Liver (tissue), 9 donors: ENCODE results near the gene WFDC11. TPM values are rescaled to one million over a fixed set of nuclear protein-coding genes. Genes with fewer than 3 reads are reported as not detected.

Experiments
- DNase-seq: peaks from one replicate; pipeline ENCODE4 v3.0.0-alpha.2; 2017; ENCODE audit warnings: low spot score
- H3K27ac ChIP-seq, 2 donors: one replicate each; pipeline ENCODE4 v1.7.0; 2013; ENCODE audit warnings: inconsistent platforms in 2 of 2, low read length in 2 of 2, control low read depth in 1 of 2, low read depth in 1 of 2, mild to moderate bottlenecking in 1 of 2
- H3K27me3 ChIP-seq, 4 donors: one replicate each; pipeline versions ENCODE4 v1.6.1 to v1.7.0; 2013; ENCODE audit warnings: low read length in 3 of 4, inconsistent platforms in 1 of 4, mild to moderate bottlenecking in 1 of 4, moderate library complexity in 1 of 4; ENCODE audit not compliant: control insufficient read depth in 4 of 4, insufficient read depth in 4 of 4
- H3K36me3 ChIP-seq, 4 donors: one replicate each; pipeline versions ENCODE4 v1.6.1 to v1.7.0; 2013; ENCODE audit warnings: low read length in 3 of 4, mild to moderate bottlenecking in 3 of 4, low read depth in 1 of 4, moderate library complexity in 1 of 4; ENCODE audit not compliant: control insufficient read depth in 4 of 4, insufficient read depth in 3 of 4
- H3K4me1 ChIP-seq, 4 donors: one replicate each; pipeline versions ENCODE4 v1.6.1 to v1.7.0; 2013; ENCODE audit warnings: low read length in 3 of 4, mild to moderate bottlenecking in 3 of 4, moderate library complexity in 1 of 4; ENCODE audit not compliant: control insufficient read depth in 4 of 4, insufficient read depth in 4 of 4
- H3K4me3 ChIP-seq, 3 donors: one replicate each; pipeline versions ENCODE4 v1.6.1 to v1.7.0; 2013; ENCODE audit warnings: low read length in 3 of 3, control low read depth in 1 of 3, low read depth in 1 of 3, mild to moderate bottlenecking in 1 of 3
- H3K9ac ChIP-seq, 2 donors: one replicate each; pipeline ENCODE4 v1.7.0; 2013; ENCODE audit warnings: low read length in 2 of 2, mild to moderate bottlenecking in 2 of 2, moderate library complexity in 2 of 2, control low read depth in 1 of 2, low read depth in 1 of 2
- H3K9me3 ChIP-seq, 4 donors: one replicate each; pipeline versions ENCODE4 v1.6.1 to v1.7.0; 2013; ENCODE audit warnings: low read length in 3 of 4; ENCODE audit not compliant: control insufficient read depth in 4 of 4
- EGR1 ChIP-seq, 2 donors: IDR thresholded peaks; 2 replicates each; pipeline ENCODE4 v1.6.1; 2016 to 2018; ENCODE audit warnings: antibody characterized with exemption in 2 of 2, low read depth in 2 of 2
- FOXA1 ChIP-seq: IDR thresholded peaks from 2 replicates; pipeline ENCODE4 v1.6.1; 2016; ENCODE audit warnings: antibody characterized with exemption
- FOXA2 ChIP-seq: IDR thresholded peaks from 2 replicates; pipeline ENCODE4 v1.6.1; 2016; ENCODE audit warnings: antibody characterized with exemption
- GABPA ChIP-seq, 2 donors: IDR thresholded peaks in 1 of 2; conservative IDR thresholded peaks in 1 of 2; 2 replicates each; pipeline ENCODE4 v1.6.1; 2016; ENCODE audit warnings: antibody characterized with exemption in 2 of 2, mild to moderate bottlenecking in 1 of 2, moderate library complexity in 1 of 2
- HNF4A ChIP-seq, 2 donors: conservative IDR thresholded peaks; 2 replicates each; pipeline ENCODE4 v1.6.1; 2016; ENCODE audit warnings: antibody characterized with exemption in 2 of 2, mild to moderate bottlenecking in 2 of 2
- HNF4G ChIP-seq: IDR thresholded peaks from 2 replicates; pipeline ENCODE4 v1.6.1; 2016; ENCODE audit warnings: antibody characterized with exemption
- JUND ChIP-seq, 2 donors: IDR thresholded peaks; 2 replicates each; pipeline ENCODE4 v1.6.1; 2016; ENCODE audit warnings: antibody characterized with exemption in 2 of 2
- MAX ChIP-seq: IDR thresholded peaks from 2 replicates; pipeline ENCODE4 v1.6.1; 2016; ENCODE audit warnings: antibody characterized with exemption
- NR2F2 ChIP-seq: IDR thresholded peaks from 2 replicates; pipeline ENCODE4 v1.6.1; 2016; ENCODE audit warnings: antibody characterized with exemption
- RAD21 ChIP-seq, 2 donors: IDR thresholded peaks; 2 replicates each; pipeline ENCODE4 v1.6.1; 2016; ENCODE audit warnings: antibody characterized with exemption in 2 of 2, mild to moderate bottlenecking in 2 of 2
- REST ChIP-seq: IDR thresholded peaks from 2 replicates; pipeline ENCODE4 v1.6.1; 2016; ENCODE audit warnings: antibody characterized with exemption, mild to moderate bottlenecking
- RXRA ChIP-seq, 2 donors: IDR thresholded peaks; 2 replicates each; pipeline ENCODE4 v1.6.1; 2017 to 2018; ENCODE audit warnings: antibody characterized with exemption in 2 of 2, mild to moderate bottlenecking in 1 of 2
- SP1 ChIP-seq: IDR thresholded peaks from 2 replicates; pipeline ENCODE4 v1.6.1; 2018; ENCODE audit warnings: antibody characterized with exemption, mild to moderate bottlenecking
- TAF1 ChIP-seq: conservative IDR thresholded peaks from 2 replicates; pipeline ENCODE4 v1.6.1; 2016; ENCODE audit warnings: antibody characterized with exemption, mild to moderate bottlenecking
- YY1 ChIP-seq: IDR thresholded peaks from 2 replicates; pipeline ENCODE4 v1.6.1; 2016; ENCODE audit warnings: antibody characterized with exemption, mild to moderate bottlenecking
- WGBS: extraction: QIAGEN DNeasy Blood & Tissue Kit; methylation state at CpG from one replicate; pipeline ENCODE4 v1.1.7; 2013; 5-methylcytosine and 5-hydroxymethylcytosine counted together
- polyA plus RNA-seq, 2 donors: library from polyadenylated mRNA; stranded (reverse) in 1 of 2; unstranded in 1 of 2; fragments of 200-250 nt in 1 of 2; fragments of >200 nt in 1 of 2; fragmentation: Nextera tagmentation in 1 of 2; extraction: Ambion mirVana in 1 of 2; gene quantifications; one replicate each; pipeline versions ENCODE4 v1.2.1 to v1.2.3, GENCODE V29; 2013 to 2015
- total RNA-seq, 2 donors: library from RNA; depleted of rRNA; stranded (reverse); fragments of >200 nt; gene quantifications; one replicate each; pipeline ENCODE4 v1.2.3, GENCODE V29; 2014
- TF ChIP-seq, protein P1 (sequence below): fragments of 150-350 bp; IDR thresholded peaks from 2 replicates; pipeline ENCODE4 v1.5.1; 2017; ENCODE audit warnings: improper control_type of control experiment, low read depth, low read length; ENCODE audit not compliant: missing input control
- TF ChIP-seq, protein P2 (sequence below): IDR thresholded peaks from 2 replicates; pipeline ENCODE4 v1.6.1; 2016; ENCODE audit warnings: antibody characterized with exemption
- TF ChIP-seq, protein P3 (sequence below): IDR thresholded peaks from 2 replicates; pipeline ENCODE4 v1.6.1; 2016; ENCODE audit warnings: antibody characterized with exemption
- donor health status: healthy.
- donor health status: healthy.
- donor health status: healthy.
- donor health status: healthy.
- donor health status: healthy.

The WFDC11 gene
- total and polyA plus RNA-seq, 4 donors, result not detected

- 52% methylated on average over 4 of the region's 4 CpGs for WGBS
- no peaks in the 10 kb centered on the region for H3K9me3 ChIP-seq
- H3K27ac ChIP-seq, result no peak overlapping the region
- DNase-seq, result no peak
- no peaks in the 10 kb centered on the region for H3K27me3 ChIP-seq
- H3K4me3 ChIP-seq, result no peak overlapping the region
- no peak overlapping the region for H3K9ac ChIP-seq
- TF ChIP-seq HNF4A (conservative IDR thresholded peaks at IDR 0.05) (no peak), MAX (no peak), SP1 (no peak), GABPA (IDR thresholded peaks at IDR 0.05 in 1 of 2, conservative IDR thresholded peaks at IDR 0.05 in 1 of 2) (no peak), RAD21 (IDR thresholded peaks at IDR 0.05) (no peak), TAF1 (no peak), JUND (IDR thresholded peaks at IDR 0.05) (no peak), RXRA (IDR thresholded peaks at IDR 0.05) (no peak), EGR1 (IDR thresholded peaks at IDR 0.05; ENCODE audit: low read depth in 2 of 2) (no peak), HNF4G (no peak), NR2F2 (no peak), YY1 (no peak), REST (no peak), FOXA1 (no peak), FOXA2 (no peak)
- TF ChIP-seq, protein P1, sequence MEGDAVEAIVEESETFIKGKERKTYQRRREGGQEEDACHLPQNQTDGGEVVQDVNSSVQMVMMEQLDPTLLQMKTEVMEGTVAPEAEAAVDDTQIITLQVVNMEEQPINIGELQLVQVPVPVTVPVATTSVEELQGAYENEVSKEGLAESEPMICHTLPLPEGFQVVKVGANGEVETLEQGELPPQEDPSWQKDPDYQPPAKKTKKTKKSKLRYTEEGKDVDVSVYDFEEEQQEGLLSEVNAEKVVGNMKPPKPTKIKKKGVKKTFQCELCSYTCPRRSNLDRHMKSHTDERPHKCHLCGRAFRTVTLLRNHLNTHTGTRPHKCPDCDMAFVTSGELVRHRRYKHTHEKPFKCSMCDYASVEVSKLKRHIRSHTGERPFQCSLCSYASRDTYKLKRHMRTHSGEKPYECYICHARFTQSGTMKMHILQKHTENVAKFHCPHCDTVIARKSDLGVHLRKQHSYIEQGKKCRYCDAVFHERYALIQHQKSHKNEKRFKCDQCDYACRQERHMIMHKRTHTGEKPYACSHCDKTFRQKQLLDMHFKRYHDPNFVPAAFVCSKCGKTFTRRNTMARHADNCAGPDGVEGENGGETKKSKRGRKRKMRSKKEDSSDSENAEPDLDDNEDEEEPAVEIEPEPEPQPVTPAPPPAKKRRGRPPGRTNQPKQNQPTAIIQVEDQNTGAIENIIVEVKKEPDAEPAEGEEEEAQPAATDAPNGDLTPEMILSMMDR, result no peak
- TF ChIP-seq, protein P2, sequence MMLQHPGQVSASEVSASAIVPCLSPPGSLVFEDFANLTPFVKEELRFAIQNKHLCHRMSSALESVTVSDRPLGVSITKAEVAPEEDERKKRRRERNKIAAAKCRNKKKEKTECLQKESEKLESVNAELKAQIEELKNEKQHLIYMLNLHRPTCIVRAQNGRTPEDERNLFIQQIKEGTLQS, result no peak
- TF ChIP-seq, protein P3, sequence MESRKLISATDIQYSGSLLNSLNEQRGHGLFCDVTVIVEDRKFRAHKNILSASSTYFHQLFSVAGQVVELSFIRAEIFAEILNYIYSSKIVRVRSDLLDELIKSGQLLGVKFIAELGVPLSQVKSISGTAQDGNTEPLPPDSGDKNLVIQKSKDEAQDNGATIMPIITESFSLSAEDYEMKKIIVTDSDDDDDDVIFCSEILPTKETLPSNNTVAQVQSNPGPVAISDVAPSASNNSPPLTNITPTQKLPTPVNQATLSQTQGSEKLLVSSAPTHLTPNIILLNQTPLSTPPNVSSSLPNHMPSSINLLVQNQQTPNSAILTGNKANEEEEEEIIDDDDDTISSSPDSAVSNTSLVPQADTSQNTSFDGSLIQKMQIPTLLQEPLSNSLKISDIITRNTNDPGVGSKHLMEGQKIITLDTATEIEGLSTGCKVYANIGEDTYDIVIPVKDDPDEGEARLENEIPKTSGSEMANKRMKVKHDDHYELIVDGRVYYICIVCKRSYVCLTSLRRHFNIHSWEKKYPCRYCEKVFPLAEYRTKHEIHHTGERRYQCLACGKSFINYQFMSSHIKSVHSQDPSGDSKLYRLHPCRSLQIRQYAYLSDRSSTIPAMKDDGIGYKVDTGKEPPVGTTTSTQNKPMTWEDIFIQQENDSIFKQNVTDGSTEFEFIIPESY, result no peak
- H3K4me1 ChIP-seq, result no peaks in the 10 kb centered on the region
- no peaks in the 10 kb centered on the region for H3K36me3 ChIP-seq
Observed at GRCh38 chr20:45701104-45701503, 31.1 kb upstream of the WFDC11 start.
